ENCODE results near the gene SUCLG2. TPM values are rescaled to one million over a fixed set of nuclear protein-coding genes. Genes with fewer than 3 reads are reported as not detected.

The SUCLG2 gene
- total RNA-seq, 1 experiment from 2014 or later, result 53.5 TPM

DNA sequence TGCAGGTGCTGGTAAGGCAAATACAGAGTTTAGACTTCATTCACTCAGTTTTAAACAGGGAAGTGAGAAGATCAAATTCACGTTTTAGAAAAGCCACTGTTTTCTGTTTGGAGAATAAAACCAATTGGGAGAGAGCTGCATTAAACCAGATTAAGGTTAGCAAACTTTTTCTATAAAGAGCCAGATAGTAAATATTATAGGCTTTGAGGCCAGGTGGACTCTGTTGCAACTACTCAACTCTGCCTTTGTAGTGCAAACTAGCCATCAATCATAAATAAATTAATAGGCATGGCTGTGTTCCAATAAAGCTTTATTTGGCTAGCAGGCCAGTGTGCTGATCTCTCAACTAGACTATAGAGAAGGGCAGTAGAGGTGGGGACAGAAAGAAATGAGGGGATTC lies 33.5 kb downstream of the SUCLG2 start:
- Mint-ChIP-seq H3K4me1 (ENCODE audit: low read depth, unreplicated experiment) (no peaks in the 10 kb centered on the region), H3K27ac (ENCODE audit: unreplicated experiment) (no peak overlapping the region), H3K4me3 (ENCODE audit: unreplicated experiment) (no peak overlapping the region), H3K27me3 (ENCODE audit: insufficient read depth, unreplicated experiment) (no peaks in the 10 kb centered on the region), H3K36me3 (ENCODE audit: insufficient read depth, unreplicated experiment) (peaks cover 6% of the 10 kb centered on the region), H3K9me3 (ENCODE audit: unreplicated experiment) (no peaks in the 10 kb centered on the region)
- Histone ChIP-seq H3K4me1 (no peaks in the 10 kb centered on the region), H3K36me3 (ENCODE audit: control insufficient read depth, insufficient read depth, low read length) (no peaks in the 10 kb centered on the region; the same call in 1 of the 2 replicates), H3K27me3 (replicated peaks; ENCODE audit: control insufficient read depth, insufficient read depth, low read length) (no peaks in the 10 kb centered on the region), H3K9me3 (no peaks in the 10 kb centered on the region), H3K4me3 (ENCODE audit: low read depth, low read length) (no peak overlapping the region)
- BruUV-seq (replicated peaks), result no TSS peak
- no peak for DNase-seq
- intact Hi-C loops (cut with micrococcal nuclease; ENCODE audit: unreplicated experiment), result no loop called here
- POLR2A ChIA-PET, result no interaction called here
- CTCF ChIA-PET, result no interaction called here
- TF ChIP-seq, protein P1, sequence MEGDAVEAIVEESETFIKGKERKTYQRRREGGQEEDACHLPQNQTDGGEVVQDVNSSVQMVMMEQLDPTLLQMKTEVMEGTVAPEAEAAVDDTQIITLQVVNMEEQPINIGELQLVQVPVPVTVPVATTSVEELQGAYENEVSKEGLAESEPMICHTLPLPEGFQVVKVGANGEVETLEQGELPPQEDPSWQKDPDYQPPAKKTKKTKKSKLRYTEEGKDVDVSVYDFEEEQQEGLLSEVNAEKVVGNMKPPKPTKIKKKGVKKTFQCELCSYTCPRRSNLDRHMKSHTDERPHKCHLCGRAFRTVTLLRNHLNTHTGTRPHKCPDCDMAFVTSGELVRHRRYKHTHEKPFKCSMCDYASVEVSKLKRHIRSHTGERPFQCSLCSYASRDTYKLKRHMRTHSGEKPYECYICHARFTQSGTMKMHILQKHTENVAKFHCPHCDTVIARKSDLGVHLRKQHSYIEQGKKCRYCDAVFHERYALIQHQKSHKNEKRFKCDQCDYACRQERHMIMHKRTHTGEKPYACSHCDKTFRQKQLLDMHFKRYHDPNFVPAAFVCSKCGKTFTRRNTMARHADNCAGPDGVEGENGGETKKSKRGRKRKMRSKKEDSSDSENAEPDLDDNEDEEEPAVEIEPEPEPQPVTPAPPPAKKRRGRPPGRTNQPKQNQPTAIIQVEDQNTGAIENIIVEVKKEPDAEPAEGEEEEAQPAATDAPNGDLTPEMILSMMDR (IDR thresholded peaks at IDR 0.05; ENCODE audit: insufficient read depth in 1 of 2, low read depth in 1 of 2, low read length in 1 of 2, severe bottlenecking in 1 of 2, unreplicated experiment in 1 of 2), result no peak

DNA sequence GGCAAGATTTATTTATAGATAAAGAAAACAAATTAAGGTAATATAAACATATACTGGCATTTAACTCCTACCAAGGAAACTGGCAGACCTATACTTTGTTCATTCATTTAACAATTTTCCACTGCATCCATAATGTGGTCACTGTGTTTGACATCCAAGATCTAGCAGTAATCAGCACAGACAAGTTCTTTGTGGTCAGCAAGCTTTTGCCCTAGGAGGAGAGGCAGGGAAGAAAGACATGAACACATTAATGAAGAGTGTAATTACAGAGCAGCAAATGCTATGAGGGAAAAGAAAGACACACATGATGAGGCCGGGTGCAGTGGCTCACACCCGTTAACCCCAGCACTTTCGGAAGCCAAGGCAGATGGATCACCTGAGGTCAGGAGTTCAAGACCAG lies 34.4 kb downstream of the SUCLG2 start:
- H3K27ac Mint-ChIP-seq (ENCODE audit: unreplicated experiment), result no peak overlapping the region
- CTCF ChIA-PET, result no interaction called here
- DNase-seq, result no peak
- Histone ChIP-seq H3K4me3 (ENCODE audit: low read depth, low read length) (no peak overlapping the region), H3K27me3 (replicated peaks; ENCODE audit: control insufficient read depth, insufficient read depth, low read length) (no peaks in the 10 kb centered on the region), H3K9me3 (no peaks in the 10 kb centered on the region), H3K4me1 (no peaks in the 10 kb centered on the region), H3K36me3 (ENCODE audit: control insufficient read depth, insufficient read depth, low read length) (no peaks in the 10 kb centered on the region; the same call in 1 of the 2 replicates)
- no peaks in the 10 kb centered on the region for H3K4me1 Mint-ChIP-seq (ENCODE audit: low read depth, unreplicated experiment)
- TF ChIP-seq, protein P1 (IDR thresholded peaks at IDR 0.05; ENCODE audit: insufficient read depth in 1 of 2, low read depth in 1 of 2, low read length in 1 of 2, severe bottlenecking in 1 of 2, unreplicated experiment in 1 of 2), result no peak
- H3K27me3 Mint-ChIP-seq (ENCODE audit: insufficient read depth, unreplicated experiment), result no peaks in the 10 kb centered on the region
- intact Hi-C loops (cut with micrococcal nuclease; ENCODE audit: unreplicated experiment), result no loop called here
- no peaks in the 10 kb centered on the region for H3K9me3 Mint-ChIP-seq (ENCODE audit: unreplicated experiment)
- POLR2A ChIA-PET, result no interaction called here
- peaks cover 6% of the 10 kb centered on the region for H3K36me3 Mint-ChIP-seq (ENCODE audit: insufficient read depth, unreplicated experiment)
- no peak overlapping the region for H3K4me3 Mint-ChIP-seq (ENCODE audit: unreplicated experiment)
- BruUV-seq (replicated peaks), result no TSS peak

DNA sequence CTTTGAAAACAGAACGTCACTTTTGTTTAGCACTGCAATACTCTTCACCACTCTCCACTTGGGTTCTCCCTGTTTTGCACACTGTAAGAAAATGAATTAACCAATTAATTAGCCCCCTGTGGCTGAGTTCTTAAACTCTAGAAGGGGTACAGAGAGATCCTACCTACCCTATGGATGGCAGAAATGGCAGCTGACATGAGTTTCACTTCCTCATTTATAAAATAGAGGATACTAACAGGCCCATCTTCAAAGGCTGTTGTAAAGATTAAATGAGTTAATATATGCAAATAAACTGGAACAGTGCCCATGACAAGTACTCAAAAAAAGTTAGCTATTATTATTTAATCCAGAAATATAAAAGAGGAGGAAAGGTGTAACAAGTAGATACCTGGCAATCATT lies 36.9 kb downstream of the SUCLG2 start:
- POLR2A ChIA-PET, result no interaction called here
- no TSS peak for BruUV-seq (replicated peaks)

More for the DNA sequence above, 36.9 kb downstream of the SUCLG2 start:
- Mint-ChIP-seq H3K27me3 (ENCODE audit: insufficient read depth, unreplicated experiment) (no peaks in the 10 kb centered on the region), H3K4me1 (ENCODE audit: low read depth, unreplicated experiment) (no peaks in the 10 kb centered on the region), H3K9me3 (ENCODE audit: unreplicated experiment) (no peaks in the 10 kb centered on the region), H3K4me3 (ENCODE audit: unreplicated experiment) (no peak overlapping the region), H3K27ac (ENCODE audit: unreplicated experiment) (no peak overlapping the region), H3K36me3 (ENCODE audit: insufficient read depth, unreplicated experiment) (no peaks in the 10 kb centered on the region)
- no peaks in the 10 kb centered on the region; the same call in 1 of the 2 replicates for H3K36me3 ChIP-seq (ENCODE audit: control insufficient read depth, insufficient read depth, low read length)
- H3K9me3 ChIP-seq, result no peaks in the 10 kb centered on the region
- H3K4me1 ChIP-seq, result no peaks in the 10 kb centered on the region
- CTCF ChIA-PET, result no interaction called here
- no peak for DNase-seq
- H3K27me3 ChIP-seq (replicated peaks; ENCODE audit: control insufficient read depth, insufficient read depth, low read length), result no peaks in the 10 kb centered on the region
- TF ChIP-seq, protein P1 (IDR thresholded peaks at IDR 0.05; ENCODE audit: insufficient read depth in 1 of 2, low read depth in 1 of 2, low read length in 1 of 2, severe bottlenecking in 1 of 2, unreplicated experiment in 1 of 2), result no peak
- intact Hi-C loops (cut with micrococcal nuclease; ENCODE audit: unreplicated experiment), result no loop called here
- no peak overlapping the region for H3K4me3 ChIP-seq (ENCODE audit: low read depth, low read length)

Measured in Caco-2 (cell line).